Breast epithelium (tissue), 4 donors: ENCODE measurements around the gene RAET1E. TPM values are rescaled to one million over a fixed set of nuclear protein-coding genes. Genes with fewer than 3 reads are reported as not detected.
"Not testable (repeated sequence)": the region's sequence is repeated elsewhere in the genome, so short reads cannot be mapped to it uniquely, and the experiment has no call there.

Source experiments
- DNase-seq, 2 donors: peaks; one replicate each; pipeline ENCODE4 v3.0.0-alpha.2; 2019; ENCODE audit warnings: low spot score in 2 of 2
- H3K27ac ChIP-seq, 2 donors: fragments of 200-600 bp; sonication (generic) in 1 of 2; one replicate each; pipeline ENCODE4 v1.5.1; 2016 to 2019; ENCODE audit warnings: mild to moderate bottlenecking in 1 of 2
- H3K27me3 ChIP-seq, 2 donors: fragments of 200-600 bp; sonication (generic) in 1 of 2; one replicate each; pipeline versions ENCODE4 v1.5.1 to v1.6.0; 2017 to 2019; ENCODE audit warnings: control low read depth in 1 of 2, mild to moderate bottlenecking in 1 of 2
- H3K36me3 ChIP-seq: fragments of 200-600 bp; one replicate; pipeline ENCODE4 v1.5.1; 2019
- H3K4me1 ChIP-seq, 2 donors: fragments of 200-600 bp; sonication (generic); one replicate each; pipeline ENCODE4 v1.5.1; 2016 to 2019; ENCODE audit warnings: control low read depth in 1 of 2
- H3K4me3 ChIP-seq, 3 donors: fragments of 200-600 bp; sonication (generic); 1 replicate in 2 of 3; 2 replicates in 1 of 3; pipeline ENCODE4 v1.5.1; 2016 to 2019; ENCODE audit warnings: mild to moderate bottlenecking in 3 of 3, moderate library complexity in 2 of 3
- H3K9me3 ChIP-seq, 2 donors: fragments of 200-600 bp; sonication (generic) in 1 of 2; one replicate each; pipeline ENCODE4 v1.5.1; 2016 to 2019; ENCODE audit warnings: control low read depth in 1 of 2
- POLR2A ChIP-seq: fragments of 450-650 bp; IDR thresholded peaks from one replicate; pipeline ENCODE4 v1.6.1; 2016; ENCODE audit warnings: antibody characterized with exemption, mild to moderate bottlenecking, moderate library complexity
- POLR2AphosphoS5 ChIP-seq, 3 donors: sonication (generic); formaldehyde crosslinking; IDR thresholded peaks; one replicate each; pipeline ENCODE4 v1.6.1; 2017; ENCODE audit warnings: antibody characterized with exemption in 3 of 3
- intact Hi-C: fragments of 100-400 bp; cut with DNase I; formaldehyde crosslinking; loops from one replicate; pipeline ENCODE4 v1.15.1; 2023; ENCODE audit warnings: low total_unique reads
- total RNA-seq, 3 donors: library from RNA; depleted of rRNA; stranded (reverse); fragments of >200 nt; gene quantifications; one replicate each; pipeline ENCODE4 v1.1.0, GENCODE V29; 2016
- TF ChIP-seq, protein P1 (sequence below), 3 donors: fragments of 450-650 bp; IDR thresholded peaks; one replicate each; pipeline ENCODE4 v1.5.1; 2016 to 2017; ENCODE audit warnings: antibody characterized with exemption in 3 of 3, mild to moderate bottlenecking in 3 of 3, moderate library complexity in 3 of 3

RAET1E gene
- total RNA-seq, 3 donors from 2014 or later, result 2.0 TPM; not detected in 2

DNA sequence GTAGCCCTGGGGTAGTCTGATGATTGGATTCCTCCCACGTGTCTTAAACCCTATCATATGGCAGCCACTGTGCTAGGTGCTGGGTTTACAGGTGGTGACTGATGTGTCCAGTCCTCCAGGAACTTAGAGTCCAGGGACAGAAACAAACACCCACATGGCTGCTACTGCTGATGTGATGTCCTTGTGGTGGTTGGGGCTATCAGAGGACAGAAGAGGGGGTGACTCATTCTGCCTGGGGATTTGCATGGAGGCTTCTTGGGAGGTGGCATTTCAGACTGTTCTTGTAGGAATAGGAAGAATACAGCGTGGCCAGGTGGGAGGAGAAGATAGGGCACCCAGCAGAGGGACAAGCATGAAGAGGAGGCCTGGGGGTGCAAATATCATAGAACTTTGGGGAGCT lies 15.2 kb upstream of the RAET1E start:
- no peaks in the 10 kb centered on the region for H3K4me1 ChIP-seq
- TF ChIP-seq, protein P1, sequence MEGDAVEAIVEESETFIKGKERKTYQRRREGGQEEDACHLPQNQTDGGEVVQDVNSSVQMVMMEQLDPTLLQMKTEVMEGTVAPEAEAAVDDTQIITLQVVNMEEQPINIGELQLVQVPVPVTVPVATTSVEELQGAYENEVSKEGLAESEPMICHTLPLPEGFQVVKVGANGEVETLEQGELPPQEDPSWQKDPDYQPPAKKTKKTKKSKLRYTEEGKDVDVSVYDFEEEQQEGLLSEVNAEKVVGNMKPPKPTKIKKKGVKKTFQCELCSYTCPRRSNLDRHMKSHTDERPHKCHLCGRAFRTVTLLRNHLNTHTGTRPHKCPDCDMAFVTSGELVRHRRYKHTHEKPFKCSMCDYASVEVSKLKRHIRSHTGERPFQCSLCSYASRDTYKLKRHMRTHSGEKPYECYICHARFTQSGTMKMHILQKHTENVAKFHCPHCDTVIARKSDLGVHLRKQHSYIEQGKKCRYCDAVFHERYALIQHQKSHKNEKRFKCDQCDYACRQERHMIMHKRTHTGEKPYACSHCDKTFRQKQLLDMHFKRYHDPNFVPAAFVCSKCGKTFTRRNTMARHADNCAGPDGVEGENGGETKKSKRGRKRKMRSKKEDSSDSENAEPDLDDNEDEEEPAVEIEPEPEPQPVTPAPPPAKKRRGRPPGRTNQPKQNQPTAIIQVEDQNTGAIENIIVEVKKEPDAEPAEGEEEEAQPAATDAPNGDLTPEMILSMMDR (IDR thresholded peaks at IDR 0.05), result no peak
- no peak for TF ChIP-seq POLR2AphosphoS5 (IDR thresholded peaks at IDR 0.05)
- no peak for TF ChIP-seq POLR2A
- H3K9me3 ChIP-seq, result peaks cover 0 to 10% of the 10 kb centered on the region in 2 donors
- no peaks in the 10 kb centered on the region for H3K36me3 ChIP-seq
- H3K27me3 ChIP-seq, result no peaks in the 10 kb centered on the region
- H3K4me3 ChIP-seq, result no peak overlapping the region
- intact Hi-C loops, result no loop called here
- H3K27ac ChIP-seq, result no peak overlapping the region
- DNase-seq, result no peak

DNA sequence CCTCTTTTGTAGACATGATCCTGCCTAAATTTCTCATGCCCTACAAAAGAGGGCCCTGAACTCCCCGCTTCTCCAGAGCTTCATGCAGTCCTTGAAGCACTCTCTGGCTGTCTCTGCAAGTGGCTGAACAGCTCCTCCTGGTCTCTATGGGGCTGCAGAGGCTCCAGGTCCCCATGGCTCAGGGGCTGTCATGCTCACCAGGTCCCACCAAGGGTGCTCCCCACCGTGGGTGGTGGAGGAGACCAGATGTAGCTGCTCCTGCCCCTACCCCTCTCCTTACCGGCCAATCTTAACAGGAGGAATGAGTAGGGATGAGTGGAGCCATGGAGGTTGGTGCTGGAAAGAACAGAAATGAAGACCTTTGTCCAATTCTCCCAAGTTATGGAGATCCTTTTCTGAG lies 14.8 kb upstream of the RAET1E start:
- H3K36me3 ChIP-seq, H3K4me1 ChIP-seq, H3K27me3 ChIP-seq, intact Hi-C loops, H3K27ac ChIP-seq, H3K4me3 ChIP-seq, DNase-seq: not testable (repeated sequence)
- peaks cover 0 to 10% of the 10 kb centered on the region in 2 donors for H3K9me3 ChIP-seq

DNA sequence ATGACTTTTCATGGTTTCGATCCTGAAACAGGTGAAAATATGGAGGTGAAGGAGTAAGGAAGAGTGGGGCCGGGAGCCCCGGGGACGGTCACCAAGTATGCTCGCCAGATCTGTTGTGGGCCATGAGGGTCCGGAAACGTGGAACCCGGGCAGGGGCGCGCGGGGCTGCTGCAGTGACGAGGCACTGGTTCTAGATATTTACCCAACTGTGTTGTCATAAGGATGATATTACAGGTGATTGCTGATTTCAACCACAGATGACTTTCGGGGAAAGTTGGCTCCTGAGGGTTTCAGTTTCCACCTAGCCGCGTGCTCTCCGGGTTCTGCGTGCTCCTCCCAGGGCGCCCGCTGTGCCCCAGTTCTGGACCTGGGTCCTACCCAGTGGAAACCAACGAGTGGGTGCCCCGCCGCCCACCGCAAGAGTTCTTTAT lies 12.8 kb upstream of the RAET1E start:
- no peaks in the 10 kb centered on the region for H3K27me3 ChIP-seq
- no peak for TF ChIP-seq POLR2A
- TF ChIP-seq, protein P1 (IDR thresholded peaks at IDR 0.05), result no peak
- TF ChIP-seq POLR2AphosphoS5 (IDR thresholded peaks at IDR 0.05), result no peak
- DNase-seq, result no peak
- intact Hi-C loops, result no loop called here
- H3K9me3 ChIP-seq, result peaks cover 0 to 10% of the 10 kb centered on the region in 2 donors
- H3K4me3 ChIP-seq, result no peak overlapping the region
- no peaks in the 10 kb centered on the region for H3K4me1 ChIP-seq
- H3K36me3 ChIP-seq, result no peaks in the 10 kb centered on the region
- H3K27ac ChIP-seq, result no peak overlapping the region

DNA sequence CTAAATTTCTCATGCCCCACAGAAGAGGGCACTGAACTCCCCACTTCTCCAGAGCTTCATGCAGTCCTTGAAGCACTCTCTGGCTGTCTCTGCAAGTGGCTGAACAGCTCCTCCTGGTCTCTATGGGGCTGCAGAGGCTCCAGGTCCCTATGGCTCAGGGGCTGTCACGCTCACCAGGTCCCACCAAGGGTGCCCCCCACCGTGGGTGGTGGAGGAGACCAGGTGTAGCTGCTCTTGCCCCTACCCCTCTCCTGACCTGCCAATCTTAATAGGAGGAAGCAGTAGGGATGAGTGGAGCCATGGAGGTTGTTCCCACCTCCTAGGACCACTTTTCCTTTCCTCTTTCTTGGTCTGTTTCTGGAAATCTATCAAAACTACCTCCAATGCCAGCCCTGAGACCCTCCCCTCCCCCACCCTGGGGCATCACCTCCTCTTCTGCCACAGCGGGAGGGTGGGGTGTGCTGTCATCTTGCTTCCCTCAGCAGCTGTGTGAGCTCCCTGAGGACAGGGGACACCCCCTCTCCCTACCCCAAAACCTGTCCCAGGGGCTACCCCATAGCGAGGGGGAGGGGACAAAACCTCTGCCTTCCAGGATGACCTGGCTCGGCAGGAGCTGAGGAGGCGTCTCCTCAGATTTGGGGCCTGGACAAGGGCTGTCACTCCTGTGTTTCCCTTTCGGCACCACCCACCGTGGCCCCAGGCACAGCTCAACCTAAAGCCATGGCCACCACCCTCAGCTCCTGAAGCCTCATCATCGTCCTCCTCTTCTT lies 12.0 kb upstream of the RAET1E start:
- H3K27me3 ChIP-seq, result no peaks in the 10 kb centered on the region
- TF ChIP-seq POLR2A, result no peak
- no peak for TF ChIP-seq POLR2AphosphoS5 (IDR thresholded peaks at IDR 0.05)
- TF ChIP-seq, protein P1 (IDR thresholded peaks at IDR 0.05), result no peak
- no peak overlapping the region for H3K4me3 ChIP-seq
- peaks cover 0 to 10% of the 10 kb centered on the region in 2 donors for H3K9me3 ChIP-seq
- DNase-seq, result no peak
- no peaks in the 10 kb centered on the region for H3K4me1 ChIP-seq
- intact Hi-C loops, result no loop called here
- no peak overlapping the region for H3K27ac ChIP-seq
- H3K36me3 ChIP-seq, result no peaks in the 10 kb centered on the region

DNA sequence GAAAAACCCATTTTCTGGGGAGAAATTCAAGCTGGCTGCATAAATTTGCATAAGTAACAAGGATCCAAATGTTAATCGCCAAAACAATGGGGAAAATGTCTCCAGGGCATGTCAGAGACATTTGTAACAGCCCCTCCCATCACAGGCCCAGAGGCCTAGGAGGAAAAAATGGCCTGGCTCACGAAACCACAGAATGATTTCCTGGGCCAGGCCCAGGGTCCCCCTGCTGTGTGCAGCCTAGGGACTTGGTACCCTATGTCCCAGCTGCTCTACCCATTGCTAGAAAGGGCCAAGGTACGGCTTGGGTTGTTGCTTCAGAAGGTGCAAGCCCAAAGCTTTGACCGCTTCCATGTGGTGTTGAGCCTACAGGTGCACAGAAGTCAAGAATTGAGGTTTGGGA lies 10.6 kb upstream of the RAET1E start:
- H3K9me3 ChIP-seq, result peaks cover 0 to 10% of the 10 kb centered on the region in 2 donors
- DNase-seq, H3K27ac ChIP-seq, H3K27me3 ChIP-seq, H3K4me3 ChIP-seq, intact Hi-C loops, H3K36me3 ChIP-seq, H3K4me1 ChIP-seq: not testable (repeated sequence)

DNA sequence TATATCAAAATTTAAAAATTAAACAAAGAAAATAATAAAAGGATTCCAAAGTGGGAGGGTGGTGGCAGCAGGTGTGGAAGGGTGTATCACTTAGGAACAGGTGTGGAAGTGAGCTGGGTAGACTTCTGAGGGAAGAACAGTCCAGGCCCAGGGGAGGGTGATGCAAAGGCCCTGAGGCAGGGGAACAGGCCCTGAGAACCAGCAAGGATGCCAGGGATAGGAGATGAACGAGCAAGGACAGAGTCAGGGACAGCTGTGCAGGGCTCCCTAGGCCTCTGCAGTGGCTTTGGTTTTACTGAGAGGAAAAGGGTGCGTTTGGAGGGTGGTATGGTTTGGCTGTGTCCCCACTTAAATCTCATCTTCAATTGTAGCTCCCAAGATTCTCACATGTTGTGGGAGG lies 9.4 kb upstream of the RAET1E start:
- no peaks in the 10 kb centered on the region for H3K27me3 ChIP-seq
- peaks cover 0 to 10% of the 10 kb centered on the region in 2 donors for H3K9me3 ChIP-seq
- H3K4me1 ChIP-seq, result no peaks in the 10 kb centered on the region
- H3K36me3 ChIP-seq, result no peaks in the 10 kb centered on the region
- no peak for DNase-seq
- no peak overlapping the region for H3K27ac ChIP-seq
- no peak overlapping the region for H3K4me3 ChIP-seq
- no peak for TF ChIP-seq POLR2A
- no peak for TF ChIP-seq POLR2AphosphoS5 (IDR thresholded peaks at IDR 0.05)
- TF ChIP-seq, protein P1 (IDR thresholded peaks at IDR 0.05), result no peak
- intact Hi-C loops, result no loop called here
